ENCODE data around the gene ZNF343.
A peak's percentile ranks its signal among the peaks of the same experiment; 100 is the strongest.

The ZNF343 gene

DNA sequence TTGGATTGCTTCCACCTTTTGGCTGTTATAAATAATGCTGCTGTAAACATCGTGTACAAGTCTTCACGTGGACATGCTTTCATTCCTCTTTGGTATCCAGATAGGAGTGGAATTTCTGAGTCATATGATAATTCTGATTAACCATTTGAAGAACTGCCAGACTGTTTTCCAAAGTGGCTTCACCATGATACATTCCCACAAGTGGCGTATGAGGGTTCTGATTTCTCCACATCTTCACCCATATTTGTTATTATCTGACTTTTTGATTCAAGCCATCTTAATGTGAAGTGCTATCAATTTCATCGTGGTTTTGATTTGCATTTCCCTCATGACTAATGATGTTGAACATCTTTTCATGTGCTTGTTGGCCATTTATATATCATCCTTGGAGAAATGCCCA is 35.2 kb downstream of the ZNF343 start:
- peak; percentile 75 for DNase-seq (ENCODE audit: low read depth)

DNA sequence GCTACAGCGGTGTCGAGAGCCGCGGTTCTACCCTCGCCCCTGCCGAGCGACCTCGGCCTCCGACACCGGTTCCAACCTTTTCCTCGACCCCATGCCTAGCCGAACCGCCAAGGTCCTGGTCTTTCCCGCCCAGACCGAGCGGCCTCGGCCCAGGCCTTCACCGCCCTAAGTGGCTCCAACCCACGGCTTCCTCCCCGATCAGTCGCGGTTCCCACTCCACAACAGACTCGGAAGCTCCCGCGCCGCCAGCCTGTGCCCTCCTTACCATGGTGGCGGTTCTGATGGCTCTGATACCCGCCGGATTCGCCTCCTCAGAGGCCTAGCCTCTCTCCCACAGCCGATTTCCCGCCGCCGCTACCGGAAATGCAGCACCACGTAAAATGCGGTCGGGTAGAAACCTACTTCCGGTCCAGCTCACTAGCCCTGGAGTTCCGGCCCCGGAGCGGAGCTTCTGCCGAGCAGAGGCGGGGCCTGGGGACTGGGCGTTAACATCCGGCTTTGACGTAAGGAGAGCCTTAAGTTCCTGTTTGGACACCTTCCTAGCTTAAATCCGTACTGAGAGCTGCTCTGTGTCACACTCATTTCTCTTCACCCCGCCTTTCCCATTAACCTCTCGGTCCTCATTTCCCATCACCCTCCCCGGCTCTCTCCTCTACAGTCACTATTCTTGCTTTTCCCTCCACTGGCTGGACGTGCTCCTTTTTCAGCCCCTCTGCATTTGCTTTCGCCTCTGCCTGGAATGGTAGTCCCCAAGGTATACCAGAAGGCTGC is 38.1 kb downstream of the ZNF343 start, which contains the start of gene SNRPB:
Gene SNRPB, minus strand, starts transcription at position 367 of the 771 bp plus-strand sequence. Its CDS starts 99 bp downstream, at position 268.
- DNase-seq (ENCODE audit: low read depth), result peak; percentile 99

DNA sequence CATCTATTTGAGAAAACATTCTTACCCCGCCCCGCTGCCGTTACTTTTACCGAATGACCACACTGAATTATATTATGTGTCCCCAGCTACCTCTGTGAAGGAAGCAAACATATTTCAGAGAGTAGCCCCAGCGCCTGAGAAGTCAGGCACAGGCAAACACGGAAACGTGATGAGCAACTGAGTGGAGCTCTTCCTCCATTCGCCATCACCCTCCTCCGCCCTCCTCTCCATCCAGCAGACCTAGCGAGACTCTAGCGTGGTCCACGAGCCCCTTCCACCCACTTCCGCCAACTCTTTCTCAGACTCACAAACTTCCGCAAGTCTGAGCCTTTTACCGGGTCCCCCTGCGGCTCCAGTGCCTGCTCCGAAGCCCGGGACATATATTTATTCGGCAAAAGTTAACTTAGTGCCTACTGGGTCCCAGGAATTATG is 38.7 kb downstream of the ZNF343 start:
- peak; percentile 34 for DNase-seq (ENCODE audit: low read depth)

DNA sequence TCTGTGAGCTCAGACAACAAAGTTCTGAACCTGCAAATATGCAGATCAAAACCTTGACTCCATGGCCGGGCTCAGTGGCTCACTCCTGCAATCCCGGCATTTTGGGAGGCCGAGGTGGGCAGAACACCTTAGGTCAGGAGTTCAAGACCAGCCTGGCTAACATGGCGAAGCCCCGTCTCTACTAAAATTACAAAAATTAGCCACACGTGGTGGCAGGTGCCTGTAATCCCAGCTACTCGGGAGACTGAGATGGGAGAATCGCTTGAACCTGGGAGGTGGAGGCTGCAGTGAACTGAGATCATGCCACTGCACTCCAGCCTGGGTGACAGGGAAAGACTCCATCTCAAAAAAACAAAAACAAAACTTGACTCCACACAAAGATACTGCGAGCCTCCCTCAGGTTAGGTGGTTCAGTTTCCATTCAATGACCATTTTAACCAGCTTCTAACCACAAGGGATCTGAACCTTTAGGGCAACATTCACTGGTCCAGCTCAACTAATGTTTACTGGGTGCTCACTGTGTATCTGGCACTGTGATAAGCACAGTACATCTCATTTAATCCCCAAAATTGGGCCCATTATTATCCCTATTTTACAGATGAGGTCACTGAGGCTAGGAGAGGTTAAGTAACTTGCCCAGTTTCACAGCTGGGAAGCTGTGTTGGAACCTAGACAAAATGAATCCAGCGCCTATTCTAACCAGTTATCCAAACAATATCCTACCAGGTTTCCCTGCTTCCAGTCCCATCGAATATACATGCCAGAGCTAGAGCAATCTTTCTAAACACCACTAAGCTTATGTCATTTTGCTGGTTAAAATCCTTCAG is 39.9 kb downstream of the ZNF343 start:
- DNase-seq (ENCODE audit: low read depth), result no peak

DNA sequence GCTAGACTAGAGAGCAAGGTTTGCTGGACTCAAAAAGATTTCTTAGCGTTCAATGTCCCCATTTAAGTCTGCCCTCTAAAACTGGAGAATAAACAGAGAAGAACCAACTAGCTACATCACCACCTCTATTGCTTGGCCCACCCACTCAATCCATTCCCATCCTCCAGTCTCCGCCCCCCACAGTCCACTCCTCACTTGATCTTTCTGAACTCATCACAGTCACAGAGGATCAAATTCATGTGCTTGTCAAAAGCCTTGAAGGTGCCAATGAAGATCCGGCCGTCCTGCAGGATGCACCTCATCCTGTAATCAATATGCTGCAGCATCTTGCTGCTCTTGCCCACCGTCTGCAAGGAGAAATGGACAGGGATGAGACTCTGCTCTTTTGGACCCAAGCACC is 41.3 kb downstream of the ZNF343 start:
- no peak for DNase-seq (ENCODE audit: low read depth)

DNA sequence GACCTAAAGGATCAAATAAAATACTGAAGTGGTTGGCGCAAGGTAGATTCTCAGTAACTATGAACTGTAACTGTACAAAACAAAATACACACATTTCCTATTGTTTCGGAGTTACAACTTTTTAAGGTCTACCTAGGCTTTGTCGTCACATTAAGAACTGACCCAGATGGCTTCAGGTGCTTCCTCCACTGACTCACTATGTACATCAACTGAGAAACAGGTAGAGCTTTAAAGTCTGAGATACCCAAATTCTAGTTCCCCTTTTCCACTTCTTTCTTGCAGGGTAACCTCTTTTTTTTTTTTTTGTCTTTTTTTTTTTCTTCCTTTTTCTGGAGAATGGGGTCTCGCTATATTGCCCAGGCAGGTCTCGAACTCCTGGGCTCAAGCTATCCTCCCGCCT is 43.6 kb downstream of the ZNF343 start:
- no peak for DNase-seq (ENCODE audit: low read depth)

DNA sequence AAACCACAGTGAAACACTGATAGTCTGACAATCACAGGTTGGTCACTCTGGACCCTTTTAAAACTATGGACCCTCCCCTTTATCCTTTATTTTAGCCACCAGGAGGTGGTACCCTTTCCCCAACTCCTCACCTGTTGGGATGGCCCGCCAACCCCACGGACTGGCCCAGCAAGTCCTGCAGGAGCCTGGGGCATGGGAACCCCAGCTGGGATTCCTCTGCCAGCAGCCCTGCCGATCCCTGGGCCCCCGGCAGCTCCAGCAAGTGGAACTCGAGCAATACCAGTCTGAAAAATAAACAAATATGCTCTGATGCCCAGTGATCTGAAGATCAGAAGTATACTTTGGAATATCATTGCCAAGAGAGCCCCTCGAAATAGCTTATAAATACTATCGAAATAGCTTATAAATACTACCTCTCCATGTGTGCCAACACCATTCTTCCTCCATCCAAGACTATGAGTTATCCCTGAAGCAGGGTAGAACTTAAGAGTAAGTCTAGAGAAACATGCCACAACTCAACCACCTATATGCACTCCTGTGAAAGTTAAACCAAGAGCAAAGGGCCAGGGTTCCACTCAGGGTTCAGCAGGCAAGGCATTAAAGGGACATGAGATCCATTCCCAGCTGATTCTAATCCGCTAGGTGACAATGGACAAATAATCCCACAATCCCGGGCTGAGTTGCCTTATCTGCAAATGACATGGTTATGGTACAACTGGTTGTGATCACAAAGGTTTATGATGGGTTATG is 44.9 kb downstream of the ZNF343 start:
- no peak for DNase-seq (ENCODE audit: low read depth)

DNA sequence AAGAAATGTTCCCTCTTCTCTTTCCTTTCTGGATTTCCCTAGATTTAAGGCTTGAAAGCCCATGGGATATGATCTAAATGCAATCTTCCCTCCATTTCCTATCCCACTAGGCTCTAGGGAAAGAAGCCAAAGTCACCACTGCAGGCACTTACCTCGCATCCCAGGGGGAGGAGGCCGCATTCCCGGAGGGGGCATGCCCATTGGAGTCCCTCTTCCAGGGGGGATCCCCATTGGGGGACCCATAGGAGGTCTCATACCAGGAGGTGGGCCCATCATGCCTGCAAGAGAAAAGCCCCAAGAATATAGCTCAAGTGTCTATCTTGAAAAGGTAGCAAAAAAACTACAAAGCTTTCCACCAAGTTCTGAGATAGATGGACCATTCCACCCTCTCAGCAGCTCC is 46.2 kb downstream of the ZNF343 start:
- DNase-seq (ENCODE audit: low read depth), result no peak

DNA sequence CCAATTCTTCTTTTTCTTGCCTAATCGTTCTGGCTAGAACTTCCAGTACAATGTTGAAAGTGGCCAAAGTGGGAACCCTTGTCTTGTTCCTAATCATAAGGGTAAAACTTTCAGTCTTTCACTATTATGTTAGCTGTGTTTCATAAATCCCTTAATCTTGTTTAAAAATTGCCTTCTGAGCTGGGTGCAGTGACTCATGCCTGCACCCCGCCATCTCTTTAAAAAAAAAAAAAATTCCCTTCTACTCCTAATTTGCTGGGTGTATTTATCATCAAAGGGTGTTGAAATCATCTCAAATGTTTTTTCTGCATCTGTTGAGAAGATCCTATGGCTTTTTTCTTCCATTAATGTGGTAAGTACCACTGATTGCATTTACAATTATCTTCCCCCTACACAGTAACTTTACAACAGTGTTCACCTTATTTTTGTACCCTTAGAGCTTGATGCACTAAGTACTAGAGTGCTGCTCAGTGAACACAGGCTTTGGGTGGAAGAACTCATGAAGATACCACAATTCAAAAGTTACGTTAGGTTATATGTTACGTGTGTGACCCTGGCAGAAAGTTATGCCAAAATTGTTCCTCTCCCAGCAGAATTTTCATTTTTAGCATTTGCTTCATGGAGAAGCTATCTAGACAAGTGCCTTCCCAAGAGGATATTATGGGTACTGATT is 47.8 kb downstream of the ZNF343 start:
- no peak for DNase-seq (ENCODE audit: low read depth)

DNA sequence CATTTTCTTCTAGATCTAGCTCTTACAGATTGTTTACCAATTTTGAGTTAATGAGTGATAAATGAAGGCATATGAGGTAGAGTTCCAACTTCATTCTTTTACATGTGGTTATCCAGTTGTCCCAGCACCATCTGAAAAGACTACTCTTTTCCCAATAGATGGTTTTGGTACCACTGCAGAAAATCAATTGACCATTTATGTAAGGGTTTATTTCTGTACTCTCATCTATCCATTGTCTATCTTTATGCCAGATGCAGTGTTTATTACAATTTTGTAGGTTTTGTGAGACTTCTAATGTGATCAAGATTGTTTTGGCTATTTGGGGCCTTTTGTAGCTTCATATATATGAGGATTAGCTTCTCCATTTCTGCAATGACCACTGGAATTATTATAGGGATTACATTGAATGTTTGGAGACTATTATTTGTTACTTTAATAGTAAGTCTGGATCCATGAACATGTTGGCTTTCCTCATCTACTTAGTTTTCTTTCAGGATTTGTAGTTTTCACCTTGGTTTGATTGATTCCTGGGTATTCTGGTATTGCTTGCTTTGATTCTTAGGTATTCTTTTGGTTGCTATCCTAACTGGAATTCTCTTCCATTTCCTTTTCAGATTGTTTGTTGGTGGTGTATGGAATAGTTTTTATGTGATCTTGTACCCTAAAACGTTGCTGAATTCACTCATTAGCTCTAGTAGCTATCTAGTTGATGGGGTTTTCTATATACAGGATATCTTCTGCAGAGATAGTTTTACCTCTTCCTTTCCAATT is 48.5 kb downstream of the ZNF343 start:
- no peak for DNase-seq (ENCODE audit: low read depth)

DNA sequence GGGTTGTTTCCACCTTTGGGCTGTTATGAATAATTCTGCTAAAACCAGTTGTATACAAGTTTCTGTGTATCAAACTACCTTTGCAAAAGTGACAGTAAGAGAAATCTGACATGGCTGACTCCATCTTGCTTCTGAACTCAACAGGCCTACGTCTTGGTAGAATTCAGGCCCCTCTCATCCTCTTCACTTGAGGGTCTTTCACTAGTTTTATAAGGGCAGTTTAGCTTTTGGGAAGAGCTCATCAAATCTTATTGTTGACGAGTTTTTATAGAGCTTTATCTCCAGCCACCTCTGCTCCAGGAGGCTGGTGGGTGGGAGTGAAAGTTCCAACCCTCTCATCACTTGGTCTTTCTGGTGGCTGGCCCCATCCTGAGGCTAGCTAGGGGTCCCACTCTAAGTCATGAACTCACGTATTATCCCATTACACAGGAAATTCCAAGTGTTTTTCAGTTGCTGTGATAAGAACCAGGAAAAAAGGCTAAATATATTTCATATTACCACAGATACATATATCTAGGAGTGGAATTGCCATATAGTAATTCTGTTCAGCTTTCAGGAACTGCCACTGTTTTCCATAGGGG is 49.7 kb downstream of the ZNF343 start:
- no peak for DNase-seq (ENCODE audit: low read depth)

DNA sequence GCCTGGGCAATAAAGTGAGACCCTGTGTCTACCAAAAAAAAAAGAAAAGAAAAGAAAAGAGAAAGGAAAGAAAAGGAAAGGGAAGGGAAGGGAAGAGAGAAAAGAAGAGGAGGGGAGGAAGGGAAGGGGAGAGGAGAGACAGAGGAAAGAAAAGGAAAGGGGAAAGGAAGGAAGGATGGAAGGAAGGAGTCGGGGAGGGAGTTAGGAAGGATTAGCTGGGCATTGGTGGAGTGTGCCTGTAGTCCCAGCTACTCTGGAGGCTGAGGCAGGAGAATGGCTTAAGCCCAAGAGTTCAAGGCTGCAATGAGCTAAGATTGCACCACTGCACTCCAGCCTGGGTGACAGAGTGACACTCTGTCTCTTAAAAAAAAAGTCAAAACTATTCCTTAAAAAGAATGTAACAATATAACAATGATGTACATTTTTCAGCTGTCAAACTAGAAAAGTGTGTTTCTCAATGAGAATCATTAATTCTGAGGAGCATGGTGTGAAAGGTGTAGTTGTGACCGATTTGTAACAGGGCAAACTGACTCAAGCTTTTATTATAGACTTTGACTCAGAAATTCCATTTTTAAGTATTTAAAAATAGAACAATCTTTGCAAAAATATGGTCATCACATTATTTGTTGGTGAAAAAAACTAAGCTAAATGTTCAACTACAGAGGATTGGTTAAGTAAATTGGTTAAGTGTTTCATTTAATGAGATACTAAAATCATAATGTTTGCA is 52.8 kb downstream of the ZNF343 start:
- DNase-seq (ENCODE audit: low read depth), result no peak

DNA sequence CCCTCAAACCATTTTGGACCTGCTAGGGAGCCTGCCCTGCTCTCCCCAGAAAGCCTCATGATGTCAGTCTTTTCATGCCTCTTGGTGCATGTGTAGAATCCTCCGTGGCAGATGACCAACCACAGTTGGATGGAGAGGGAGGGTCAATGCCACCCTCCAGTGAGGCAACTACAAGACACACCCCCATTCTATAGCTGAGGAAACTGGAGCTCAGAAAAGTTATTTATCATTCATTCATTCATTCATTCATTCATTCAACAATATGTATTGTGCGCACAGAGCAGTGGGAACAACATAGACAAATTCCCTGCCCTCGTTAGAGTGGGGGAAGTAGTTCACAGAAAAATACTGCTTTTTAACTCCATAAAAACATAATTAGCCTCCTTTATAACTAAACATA is 54.9 kb downstream of the ZNF343 start:
- no peak for DNase-seq (ENCODE audit: low read depth)

DNA sequence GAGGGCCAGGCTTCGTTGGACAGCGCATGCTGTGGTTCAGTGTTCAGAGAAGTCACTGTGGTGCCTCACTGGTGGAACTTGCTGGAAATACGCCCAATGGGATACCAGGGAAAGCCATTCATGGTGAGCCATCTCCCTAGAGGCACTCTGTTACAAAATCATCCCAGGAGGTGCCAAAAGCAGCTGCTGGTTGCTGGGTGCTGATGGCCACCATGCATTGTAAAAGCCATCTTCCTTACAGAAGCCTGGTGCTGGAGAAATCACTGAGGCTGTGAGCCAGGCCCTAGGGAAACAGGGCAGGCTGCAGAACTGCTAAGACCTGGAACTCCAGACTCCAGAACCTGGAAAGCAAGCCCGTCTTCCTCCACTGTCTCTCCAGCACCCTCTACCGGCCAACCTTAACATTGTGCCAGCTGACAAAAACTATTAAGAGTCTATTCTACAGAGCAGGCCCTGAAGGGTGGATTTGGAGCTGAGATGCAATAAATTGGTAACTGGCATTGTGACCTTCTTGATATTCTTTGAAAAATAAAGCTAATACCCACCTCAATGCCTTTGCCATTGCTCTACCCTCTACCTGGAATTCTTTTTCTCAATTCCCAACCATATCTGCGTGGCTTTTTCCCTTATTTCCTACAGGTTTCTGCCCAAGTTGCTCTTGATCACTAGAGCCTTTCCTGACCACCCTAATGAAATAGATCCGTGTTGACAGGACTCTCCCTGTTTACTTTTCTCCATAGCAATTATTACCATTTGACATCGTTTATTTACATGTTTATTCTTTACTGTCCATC is 56.6 kb downstream of the ZNF343 start:
- DNase-seq (ENCODE audit: low read depth), result peak; percentile 71

DNA sequence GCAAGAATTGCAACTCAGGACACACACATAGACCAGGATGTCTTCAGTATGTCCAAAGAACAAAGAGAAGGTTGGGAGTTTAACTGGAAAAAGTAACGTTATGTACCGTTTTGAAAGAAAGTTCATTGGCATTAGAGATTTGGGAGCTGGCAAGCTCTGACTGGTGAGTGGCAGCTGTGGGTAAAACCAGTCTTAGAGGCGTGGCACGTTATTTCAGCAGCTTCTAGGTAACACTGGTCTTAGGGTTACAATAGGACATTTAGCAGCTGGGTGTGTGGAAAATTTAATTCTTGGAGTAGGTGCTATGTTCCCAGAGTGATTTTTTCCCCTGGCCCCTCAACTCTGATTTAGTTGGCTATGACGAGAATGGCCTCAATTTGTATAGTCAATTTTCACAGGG is 57.3 kb downstream of the ZNF343 start:
- DNase-seq (ENCODE audit: low read depth), result no peak

DNA sequence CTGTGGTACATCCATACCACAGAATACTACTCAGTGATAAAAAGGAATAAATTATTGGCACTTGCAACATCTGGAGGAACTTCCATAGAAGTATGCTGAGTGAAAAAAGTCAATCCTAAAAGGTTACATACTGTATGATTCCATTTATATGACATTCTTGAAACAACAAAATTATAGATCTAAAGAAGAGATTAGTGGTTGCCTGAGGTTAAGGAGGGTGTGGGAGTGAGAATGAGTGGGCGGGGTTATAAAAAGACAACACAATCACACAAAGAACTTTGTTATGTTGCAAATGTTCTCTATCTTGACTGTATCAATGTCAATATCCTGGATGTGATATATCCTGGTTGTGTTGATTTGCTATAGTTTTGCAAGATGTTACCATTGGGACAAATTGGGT is 59.3 kb downstream of the ZNF343 start:
- no peak for DNase-seq (ENCODE audit: low read depth)

DNA sequence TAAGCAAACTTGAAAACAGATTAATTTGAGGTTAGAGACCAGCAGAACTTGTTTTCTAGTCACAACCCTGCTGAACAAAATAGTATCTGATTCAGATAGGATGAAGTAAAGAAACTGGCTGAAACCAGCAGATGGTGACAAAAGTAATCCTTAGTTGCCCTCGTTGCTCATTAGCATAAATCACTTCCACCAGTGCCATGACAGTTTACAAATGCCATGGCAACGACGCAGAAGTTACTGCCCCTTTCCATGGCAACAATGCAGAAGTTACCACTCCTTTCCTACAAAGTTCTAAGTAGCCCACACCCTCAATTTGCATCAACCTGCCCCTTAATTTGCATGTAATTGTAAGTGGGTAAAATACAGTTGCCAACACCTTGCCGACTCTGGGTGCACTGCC is 61.9 kb downstream of the ZNF343 start:
- DNase-seq (ENCODE audit: low read depth), result no peak

Measured in fibroblast of gingiva (primary cell).